OCI-LY1 (cell line): ENCODE data around the gene KCNN2.

ENCODE experiments used
- H2AFZ ChIP-seq: fragments of 200-600 bp; sonication (generic), shearing (Covaris generic); 2 replicates; pipeline ENCODE4 v1.6.0; 2014; ENCODE audit warnings: antibody characterized with exemption, mild to moderate bottlenecking, low read length
- H3F3A ChIP-seq: fragments of 200-600 bp; sonication (generic), shearing (Covaris generic); 2 replicates; pipeline ENCODE4 v1.6.0; 2014; ENCODE audit warnings: mild to moderate bottlenecking, antibody characterized with exemption, low read length, moderate library complexity; ENCODE audit not compliant: insufficient read depth
- H3K27ac ChIP-seq: fragments of 200-600 bp; sonication (generic); 2 replicates; pipeline ENCODE4 v1.5.1; 2014; ENCODE audit warnings: low read length, mixed run types, mild to moderate bottlenecking, low read depth; ENCODE audit not compliant: poor library complexity, severe bottlenecking
- H3K27me3 ChIP-seq: fragments of 200-600 bp; sonication (generic); 2 replicates; pipeline ENCODE4 v1.6.0; 2014; ENCODE audit warnings: antibody characterized with exemption, mild to moderate bottlenecking, low read length, moderate library complexity; ENCODE audit not compliant: insufficient read depth
- H3K36me3 ChIP-seq: fragments of 200-600 bp; sonication (generic); 2 replicates; pipeline ENCODE4 v1.6.1; 2014; ENCODE audit warnings: mild to moderate bottlenecking, antibody characterized with exemption, low read length, moderate library complexity, mixed read lengths; ENCODE audit not compliant: insufficient read depth
- H3K4me1 ChIP-seq: fragments of 200-600 bp; sonication (generic); 2 replicates; pipeline ENCODE4 v1.5.1; 2014; ENCODE audit warnings: mild to moderate bottlenecking, low read length, moderate library complexity; ENCODE audit not compliant: insufficient read depth, severe bottlenecking
- H3K4me2 ChIP-seq: fragments of 200-600 bp; sonication (generic), shearing (Covaris generic); 2 replicates; pipeline ENCODE4 v1.6.1; 2014; ENCODE audit warnings: low read length
- H3K4me3 ChIP-seq: fragments of 200-600 bp; sonication (generic); 2 replicates; pipeline ENCODE4 v1.5.1; 2014; ENCODE audit warnings: low read length, low read depth, mild to moderate bottlenecking, mixed read lengths; ENCODE audit not compliant: poor library complexity, severe bottlenecking
- H3K79me2 ChIP-seq: fragments of 200-600 bp; shearing (Covaris generic); 2 replicates; pipeline ENCODE4 v1.6.1; 2016; ENCODE audit warnings: mixed run types, low read length, mixed read lengths; ENCODE audit not compliant: insufficient read depth
- H3K9ac ChIP-seq: fragments of 200-600 bp; sonication (generic), shearing (Covaris generic); 2 replicates; pipeline ENCODE4 v1.6.1; 2014; ENCODE audit warnings: mild to moderate bottlenecking, low read length, mixed read lengths
- H3K9me2 ChIP-seq: fragments of 200-600 bp; sonication (generic), shearing (Covaris generic); 2 replicates; pipeline ENCODE4 v1.6.1; 2014; ENCODE audit warnings: low read depth, mild to moderate bottlenecking, low read length, mixed read lengths
- H3K9me3 ChIP-seq: fragments of 200-600 bp; shearing (Covaris generic); 2 replicates; pipeline ENCODE4 v1.6.1; 2014; ENCODE audit warnings: low read length, mixed read lengths
- H4K20me1 ChIP-seq: fragments of 200-600 bp; sonication (generic), shearing (Covaris generic); 2 replicates; pipeline ENCODE4 v1.6.0; 2016; ENCODE audit warnings: mild to moderate bottlenecking, low read length; ENCODE audit not compliant: insufficient read depth
- CTCF ChIP-seq: fragments of 200-600 bp; sonication (generic), shearing (Covaris generic); IDR thresholded peaks from 2 replicates; pipeline ENCODE4 v1.5.1; 2017; ENCODE audit warnings: mild to moderate bottlenecking, antibody characterized with exemption, low read length, moderate library complexity, mixed read lengths
- EZH2 ChIP-seq: fragments of 200-600 bp; sonication (generic), shearing (Covaris generic); IDR thresholded peaks from 2 replicates; pipeline ENCODE4 v1.8.0; 2017; ENCODE audit warnings: borderline replicate concordance, mixed run types, mild to moderate bottlenecking, antibody characterized with exemption, low read length, moderate library complexity, mixed read lengths

Gene KCNN2

GRCh38 chr5:114390431-114390830 lies 28.6 kb downstream of the KCNN2 start:
- no peaks in the 10 kb centered on the region for H4K20me1 ChIP-seq
- H3K79me2 ChIP-seq = no peaks in the 10 kb centered on the region
- H3K9me3 ChIP-seq = no peaks in the 10 kb centered on the region
- H3K36me3 ChIP-seq = no peaks in the 10 kb centered on the region
- no peak overlapping the region for H3K4me2 ChIP-seq
- H3K4me3 ChIP-seq = no peak overlapping the region
- H3K9ac ChIP-seq = no peak overlapping the region
- no peaks in the 10 kb centered on the region for H3F3A ChIP-seq
- no peak overlapping the region for H3K27ac ChIP-seq
- H3K27me3 ChIP-seq = no peaks in the 10 kb centered on the region
- no peak overlapping the region for H2AFZ ChIP-seq
- no peak for TF ChIP-seq CTCF
- TF ChIP-seq EZH2 = no peak
- H3K4me1 ChIP-seq = no peaks in the 10 kb centered on the region
- no peaks in the 10 kb centered on the region for H3K9me2 ChIP-seq

GRCh38 chr5:114391321-114391720 lies 29.5 kb downstream of the KCNN2 start:
- H3K9me3 ChIP-seq = no peaks in the 10 kb centered on the region
- no peaks in the 10 kb centered on the region for H3K27me3 ChIP-seq
- no peak overlapping the region for H3K27ac ChIP-seq
- no peak for TF ChIP-seq CTCF
- TF ChIP-seq EZH2 = no peak
- H3K4me2 ChIP-seq = no peak overlapping the region
- no peak overlapping the region for H3K4me3 ChIP-seq
- no peaks in the 10 kb centered on the region for H4K20me1 ChIP-seq
- H3K79me2 ChIP-seq = no peaks in the 10 kb centered on the region
- no peaks in the 10 kb centered on the region for H3K4me1 ChIP-seq
- H3F3A ChIP-seq = no peaks in the 10 kb centered on the region
- no peaks in the 10 kb centered on the region for H3K9me2 ChIP-seq
- H3K36me3 ChIP-seq = no peaks in the 10 kb centered on the region
- H2AFZ ChIP-seq = no peak overlapping the region
- no peak overlapping the region for H3K9ac ChIP-seq

- H4K20me1 ChIP-seq = no peaks in the 10 kb centered on the region
- H3K79me2 ChIP-seq = no peaks in the 10 kb centered on the region
- no peak overlapping the region for H3K4me2 ChIP-seq
- H3K4me3 ChIP-seq = no peak overlapping the region
- no peak overlapping the region for H2AFZ ChIP-seq
- H3K9me2 ChIP-seq = no peaks in the 10 kb centered on the region
- H3K9ac ChIP-seq = no peak overlapping the region
- no peaks in the 10 kb centered on the region for H3K9me3 ChIP-seq
- no peaks in the 10 kb centered on the region for H3F3A ChIP-seq
- no peaks in the 10 kb centered on the region for H3K27me3 ChIP-seq
- no peak for TF ChIP-seq CTCF
- no peak for TF ChIP-seq EZH2
- no peaks in the 10 kb centered on the region for H3K36me3 ChIP-seq
- no peaks in the 10 kb centered on the region for H3K4me1 ChIP-seq
- no peak overlapping the region for H3K27ac ChIP-seq
Observed at GRCh38 chr5:114393159-114393558, 31.3 kb downstream of the KCNN2 start.
